ENCODE data around the gene KISS1R.
"Not testable (repeated sequence)": the region's sequence is repeated elsewhere in the genome, so short reads cannot be mapped to it uniquely, and the experiment has no call there.

GRCh38 chr19:877992-878660 lies 39.0 kb upstream of the KISS1R start:
- TF ChIP-seq, protein P1, sequence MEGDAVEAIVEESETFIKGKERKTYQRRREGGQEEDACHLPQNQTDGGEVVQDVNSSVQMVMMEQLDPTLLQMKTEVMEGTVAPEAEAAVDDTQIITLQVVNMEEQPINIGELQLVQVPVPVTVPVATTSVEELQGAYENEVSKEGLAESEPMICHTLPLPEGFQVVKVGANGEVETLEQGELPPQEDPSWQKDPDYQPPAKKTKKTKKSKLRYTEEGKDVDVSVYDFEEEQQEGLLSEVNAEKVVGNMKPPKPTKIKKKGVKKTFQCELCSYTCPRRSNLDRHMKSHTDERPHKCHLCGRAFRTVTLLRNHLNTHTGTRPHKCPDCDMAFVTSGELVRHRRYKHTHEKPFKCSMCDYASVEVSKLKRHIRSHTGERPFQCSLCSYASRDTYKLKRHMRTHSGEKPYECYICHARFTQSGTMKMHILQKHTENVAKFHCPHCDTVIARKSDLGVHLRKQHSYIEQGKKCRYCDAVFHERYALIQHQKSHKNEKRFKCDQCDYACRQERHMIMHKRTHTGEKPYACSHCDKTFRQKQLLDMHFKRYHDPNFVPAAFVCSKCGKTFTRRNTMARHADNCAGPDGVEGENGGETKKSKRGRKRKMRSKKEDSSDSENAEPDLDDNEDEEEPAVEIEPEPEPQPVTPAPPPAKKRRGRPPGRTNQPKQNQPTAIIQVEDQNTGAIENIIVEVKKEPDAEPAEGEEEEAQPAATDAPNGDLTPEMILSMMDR (IDR thresholded peaks at IDR 0.05; ENCODE audit: low read length): not testable (repeated sequence)
- not testable (repeated sequence) for TF ChIP-seq EZH2 (optimal IDR thresholded peaks at IDR 0.05; ENCODE audit: low read depth, low read length); EZH2phosphoT487 (IDR thresholded peaks at IDR 0.05; ENCODE audit: low read length)
